ENCODE results near the gene NT5DC3.

Gene NT5DC3

DNA sequence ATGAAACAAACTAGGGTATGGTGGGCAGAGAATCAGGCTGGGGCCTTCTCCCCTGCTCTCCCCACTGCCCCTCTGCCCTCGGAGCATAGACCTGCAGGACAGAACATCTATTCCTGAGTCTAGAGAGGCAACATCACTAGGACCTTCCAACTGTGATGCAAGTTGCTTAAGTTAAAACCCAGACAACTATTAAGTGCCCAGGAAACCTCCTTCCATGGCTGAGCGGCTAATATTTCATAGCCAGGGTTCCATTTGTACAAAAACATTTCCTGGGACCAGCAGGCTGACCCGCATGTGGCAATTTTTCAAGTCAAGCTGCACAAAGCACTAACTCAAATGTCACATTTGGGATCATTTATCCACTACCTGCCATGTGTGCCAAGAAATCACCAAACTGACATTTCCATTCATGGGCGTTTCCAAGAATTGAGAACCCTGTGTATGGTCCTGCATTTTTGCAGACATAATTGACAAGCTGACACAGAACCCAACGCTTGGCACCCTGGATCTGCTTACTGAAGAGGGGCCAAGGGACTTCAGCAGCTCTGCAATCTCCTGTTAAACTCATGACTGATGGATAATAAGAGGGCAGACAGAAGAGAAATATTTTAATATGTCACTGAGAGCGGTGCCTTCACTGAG, 32.7 kb downstream of the NT5DC3 start:
- no peak for DNase-seq

DNA sequence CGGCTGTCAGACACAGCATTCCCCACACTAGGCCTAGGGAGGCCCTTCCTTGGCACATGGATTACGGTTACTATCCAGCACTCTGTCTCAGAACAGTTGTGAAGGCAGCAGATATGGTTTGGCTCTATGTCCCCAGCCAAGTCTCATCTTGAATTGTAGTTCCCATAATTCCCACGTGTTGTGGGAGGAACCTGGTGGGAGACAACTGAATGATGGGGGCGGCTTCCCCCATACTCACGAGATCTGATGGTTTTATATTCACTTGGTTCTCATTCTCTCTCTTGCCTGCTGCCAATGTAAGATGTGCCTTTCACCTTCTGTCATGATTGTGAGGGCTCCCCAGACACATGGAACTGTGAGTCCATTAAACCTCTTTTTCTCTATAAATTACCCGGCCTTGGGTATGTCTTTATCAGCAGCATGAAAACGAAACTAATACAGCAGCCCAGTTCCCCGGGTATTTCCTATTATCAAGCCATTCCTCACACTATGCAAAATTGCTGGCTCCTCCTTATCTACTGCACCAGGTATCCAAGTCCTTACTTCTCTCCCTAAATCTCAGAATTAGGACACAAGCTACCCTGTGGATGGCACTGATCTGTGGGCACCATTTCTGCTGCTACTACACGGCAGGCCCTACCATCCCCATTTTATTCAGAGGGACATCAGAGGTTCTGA, 33.3 kb downstream of the NT5DC3 start:
- DNase-seq, result no peak

DNA sequence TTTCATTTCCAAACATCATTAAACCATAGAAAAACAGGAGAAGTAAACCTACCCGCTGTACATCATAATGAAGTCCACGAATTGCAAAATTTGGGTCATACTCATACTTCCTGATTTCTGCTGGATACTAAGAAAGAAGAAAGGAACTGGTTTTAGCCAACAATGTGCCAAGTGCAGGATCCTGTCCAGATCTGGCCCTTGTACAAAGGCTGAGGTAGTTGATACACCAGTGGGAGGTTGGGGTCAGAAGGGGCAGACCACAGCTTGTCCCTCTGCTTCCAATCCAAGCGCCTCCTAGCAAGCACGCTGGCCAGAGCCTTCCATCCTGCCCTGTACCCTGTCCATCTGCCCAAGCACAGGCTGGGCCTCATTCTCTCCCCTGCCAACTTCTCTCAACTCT, 34.2 kb downstream of the NT5DC3 start:
- no peak for DNase-seq

DNA sequence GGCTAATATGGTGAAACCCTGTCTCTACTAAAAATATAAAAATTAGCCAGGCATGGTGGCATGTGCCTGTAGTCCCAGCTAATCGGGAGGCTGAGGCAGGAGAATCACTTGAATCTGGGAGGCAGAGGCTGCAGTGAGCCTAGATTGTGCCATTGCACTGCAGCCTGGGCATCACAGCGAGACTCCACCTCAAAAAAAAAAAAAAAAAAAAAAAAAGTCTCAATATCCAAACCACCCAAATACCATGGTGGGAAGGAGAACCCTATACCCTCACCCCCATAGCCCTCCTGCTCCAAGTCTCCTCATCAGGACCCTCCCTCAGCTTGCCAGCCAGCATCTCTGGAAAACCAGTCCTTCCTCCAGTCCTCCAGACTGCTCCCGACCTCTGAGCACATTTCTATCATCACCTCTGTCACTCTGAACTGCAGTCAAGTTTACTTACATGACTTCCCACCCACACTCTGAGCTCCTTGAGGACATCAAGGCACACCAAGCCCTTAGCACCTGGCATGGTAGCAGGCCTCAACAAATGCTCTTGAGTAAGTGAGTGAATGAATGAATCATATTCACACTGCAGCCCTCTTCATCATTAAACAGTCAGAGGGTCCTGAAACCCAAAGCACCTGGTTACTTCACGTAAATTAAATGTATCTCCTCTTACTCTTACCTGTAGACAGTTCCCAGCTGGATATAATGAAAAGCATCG, 35.2 kb downstream of the NT5DC3 start:
- DNase-seq, result no peak

DNA sequence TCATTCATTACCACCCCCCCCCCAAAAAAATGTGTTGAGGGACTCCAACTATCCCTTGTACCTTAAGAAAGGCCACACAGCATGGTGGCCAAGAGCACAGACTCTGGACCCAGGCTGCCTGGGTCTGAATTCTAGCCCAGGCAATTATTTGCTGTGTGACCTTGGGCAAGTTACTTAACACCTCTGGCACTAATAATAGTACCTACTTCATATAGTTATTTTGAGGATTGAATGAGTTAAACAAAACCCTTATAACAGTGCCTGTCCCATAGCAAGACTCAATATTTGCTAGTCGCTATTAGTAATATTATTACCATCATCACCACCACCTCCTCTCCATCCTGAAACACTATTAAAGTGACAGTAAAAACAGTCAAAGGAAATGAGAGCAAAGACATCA, 37.2 kb downstream of the NT5DC3 start:
- DNase-seq, result no peak

DNA sequence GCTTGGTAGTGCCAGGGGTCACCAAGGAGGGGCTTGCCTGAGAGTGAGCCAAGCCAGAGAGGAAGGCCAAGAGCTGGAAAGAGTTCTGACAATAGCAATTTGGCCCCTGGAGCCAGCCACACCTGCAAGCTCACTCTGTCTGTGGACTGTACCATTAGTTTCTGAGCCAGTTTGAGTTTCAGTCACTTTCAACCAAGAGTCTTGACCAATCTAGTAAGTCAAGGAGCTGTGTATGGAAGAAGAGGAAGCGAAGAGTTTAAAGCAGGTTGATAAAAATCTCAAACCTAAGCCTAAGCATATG, 38.5 kb downstream of the NT5DC3 start:
- DNase-seq, result no peak

DNA sequence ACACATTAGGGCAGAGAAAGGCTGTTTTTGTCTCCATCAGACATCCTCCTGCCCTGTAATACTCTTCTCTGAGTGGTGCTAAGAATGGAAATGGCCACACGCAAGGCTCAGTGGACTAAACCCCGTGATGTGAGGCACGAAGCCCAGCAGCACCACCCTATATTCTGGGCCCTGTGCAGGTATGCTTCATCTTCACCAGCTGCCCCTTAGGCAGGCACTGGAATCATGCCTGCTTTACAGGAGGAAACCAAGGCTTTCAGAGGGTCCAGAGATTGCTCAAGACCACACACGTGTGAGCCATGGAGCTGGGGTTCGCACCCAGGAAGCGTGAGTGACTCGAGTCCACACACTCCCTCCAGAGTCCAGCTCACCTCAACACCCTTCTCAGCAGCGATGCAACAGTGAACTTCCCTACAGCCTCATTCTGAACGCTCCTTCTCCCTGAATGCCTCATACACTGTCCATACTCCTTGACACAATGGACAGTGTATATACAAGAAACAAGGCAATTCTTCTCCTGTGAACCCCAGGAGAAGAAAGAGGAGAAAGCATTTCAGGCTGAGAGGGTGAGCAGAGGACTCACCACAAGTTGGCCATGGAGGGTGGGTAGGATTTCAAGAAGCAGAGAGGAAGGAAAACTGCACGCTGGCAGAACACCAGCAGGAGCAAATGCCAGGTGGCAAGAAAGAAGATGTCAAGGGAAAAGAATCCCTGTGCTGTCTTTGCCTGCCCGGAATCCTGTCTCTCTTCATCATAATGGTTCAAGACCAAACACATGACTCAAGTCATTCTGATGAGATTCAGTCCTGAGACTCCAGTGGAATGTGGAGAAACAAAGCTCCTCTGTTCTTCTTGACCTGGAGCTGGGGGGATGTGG, 39.1 kb downstream of the NT5DC3 start:
- DNase-seq, result no peak

DNA sequence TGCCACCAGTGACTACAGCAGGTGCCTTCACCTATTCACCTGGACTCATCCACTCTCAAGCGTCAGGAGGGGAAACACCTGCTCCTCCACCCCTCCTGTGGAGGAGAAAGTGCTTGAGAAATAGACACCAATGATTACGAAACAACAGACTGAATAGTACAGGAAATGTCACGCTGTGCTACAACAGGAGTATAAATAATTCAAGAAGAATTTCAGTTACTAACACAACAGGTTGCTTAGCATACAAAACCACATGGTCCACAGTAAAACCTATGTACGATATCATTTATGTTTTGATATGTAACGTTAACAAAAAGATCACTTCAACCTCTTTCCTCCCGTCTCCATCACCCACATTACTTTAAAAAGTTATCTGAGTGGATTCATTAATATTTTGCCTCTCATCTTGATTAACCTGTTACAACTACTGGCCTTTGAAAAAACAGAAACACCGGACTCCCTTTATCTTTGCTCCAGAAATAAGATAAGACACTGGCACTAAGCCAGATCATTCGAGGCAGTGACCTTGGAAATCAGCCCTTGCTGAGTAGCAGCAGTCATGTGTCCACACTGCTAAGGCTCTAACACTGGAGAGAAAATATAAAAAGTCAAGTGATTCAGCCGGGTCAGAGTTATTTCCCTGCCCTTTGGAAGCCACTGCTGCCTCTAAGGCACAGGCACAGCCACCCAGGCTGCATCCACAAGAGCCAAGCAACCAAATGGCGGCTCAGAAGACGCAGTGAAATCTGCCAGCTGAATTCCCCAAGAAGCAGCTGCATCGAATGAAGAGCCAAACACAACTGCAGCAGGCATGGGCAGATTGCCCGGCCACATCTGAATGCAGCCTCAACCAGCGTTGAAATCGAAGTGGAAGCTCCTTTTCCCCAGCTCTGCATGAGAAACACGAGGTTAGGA, 40.9 kb downstream of the NT5DC3 start:
- peak; percentile 99 for DNase-seq

DNA sequence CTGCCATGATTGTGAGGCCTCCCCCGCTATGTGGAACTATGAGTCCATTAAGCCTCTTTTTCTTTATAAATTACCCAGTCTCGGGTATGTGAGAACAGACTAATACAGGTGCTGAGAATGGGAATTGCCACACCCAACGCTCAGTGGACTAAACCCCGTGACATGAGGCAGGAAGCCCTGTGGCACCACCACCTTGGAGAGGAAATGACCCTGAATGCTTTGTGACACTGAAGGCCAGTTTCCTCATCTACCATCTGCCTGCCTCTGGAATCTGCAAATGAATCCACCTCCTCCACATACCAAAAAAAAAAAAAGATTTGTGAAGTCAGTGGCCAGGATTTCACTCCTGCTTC, 41.6 kb downstream of the NT5DC3 start:
- no peak for DNase-seq

DNA sequence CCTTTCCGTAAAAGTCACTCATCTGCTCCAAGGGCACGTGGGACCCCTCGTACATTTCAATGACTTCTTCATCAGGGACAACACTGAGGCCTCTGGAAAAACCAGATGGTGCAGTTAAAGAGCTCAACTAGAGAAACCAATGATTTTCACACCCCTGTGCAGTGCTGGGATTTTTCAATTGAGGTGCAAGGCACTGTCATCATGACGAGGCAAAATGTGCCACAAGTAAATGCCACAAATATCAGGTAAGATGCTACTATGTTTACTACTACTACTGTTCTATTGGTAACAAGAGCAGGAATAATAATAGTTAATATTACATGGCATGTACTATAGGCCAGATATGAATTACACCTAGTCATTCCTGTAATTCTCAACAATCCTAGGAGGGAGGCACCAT, 42.4 kb downstream of the NT5DC3 start:
- DNase-seq, result no peak

DNA sequence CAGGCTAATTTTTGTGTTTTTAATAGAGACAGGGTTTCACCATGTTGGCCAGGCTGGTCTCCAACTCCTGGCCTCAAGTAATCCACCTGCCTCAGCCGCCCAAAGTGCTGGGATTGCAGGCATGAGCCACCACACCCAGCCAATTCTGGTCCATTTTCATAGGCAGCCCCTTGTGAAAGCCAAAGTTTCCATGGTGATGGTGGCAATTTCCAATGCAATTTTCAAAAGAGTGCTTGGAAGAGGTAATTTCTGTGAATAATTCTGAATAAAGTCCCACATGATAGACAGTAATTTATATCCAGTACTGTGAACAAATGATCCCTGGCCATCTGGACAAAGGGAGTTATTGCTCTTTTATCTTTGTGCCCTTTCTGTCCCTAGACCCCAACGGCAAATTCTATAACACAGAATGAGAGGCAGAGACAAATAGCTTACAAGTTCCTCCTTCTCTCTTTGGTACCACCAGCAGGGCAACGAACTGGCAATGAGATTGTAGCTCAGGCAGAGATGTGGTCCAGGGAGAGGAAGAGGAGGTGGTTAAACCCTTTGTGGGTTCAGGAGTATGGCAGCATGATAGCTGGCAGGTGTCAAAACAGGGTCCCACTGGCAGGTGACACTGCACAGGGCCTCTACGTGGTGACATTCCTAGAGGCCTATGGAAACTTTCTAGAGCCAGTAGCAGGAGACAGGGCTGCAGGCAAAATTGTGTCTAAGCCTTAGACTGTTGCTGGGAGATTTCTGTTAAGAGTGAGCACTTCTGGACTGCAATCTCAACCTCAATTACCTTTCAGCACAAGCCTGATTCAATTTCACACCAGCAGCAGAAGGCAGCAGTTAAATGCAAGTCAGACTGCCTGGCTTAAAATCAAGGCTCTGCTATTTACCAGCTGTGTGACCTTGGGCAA, 46.5 kb downstream of the NT5DC3 start:
- DNase-seq, result no peak

DNA sequence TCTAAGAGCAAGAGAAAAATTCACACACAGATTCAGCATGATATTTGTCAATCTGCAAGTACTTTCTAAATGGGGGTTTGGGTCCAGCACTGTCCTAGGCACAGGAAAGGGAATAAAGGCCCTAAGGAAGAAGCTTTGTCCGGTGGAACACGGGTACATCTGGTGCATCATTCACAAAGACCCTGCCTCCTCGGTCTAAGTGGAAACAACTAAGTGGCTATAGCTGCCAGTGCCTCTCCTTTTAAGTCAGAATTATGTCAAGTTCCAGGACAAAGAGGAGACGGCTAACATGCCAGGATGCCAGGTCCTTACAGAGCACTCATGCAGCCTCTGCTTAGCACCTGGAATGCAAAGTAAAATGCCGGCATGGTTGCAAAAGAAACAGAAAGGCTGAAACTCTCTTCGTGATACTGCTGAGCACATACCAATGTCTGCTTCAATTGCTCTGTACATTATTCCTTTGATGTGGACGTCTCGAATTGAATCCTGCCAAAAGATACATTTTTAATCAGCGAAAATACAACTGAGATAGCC, 47.5 kb downstream of the NT5DC3 start:
- DNase-seq, result no peak

DNA sequence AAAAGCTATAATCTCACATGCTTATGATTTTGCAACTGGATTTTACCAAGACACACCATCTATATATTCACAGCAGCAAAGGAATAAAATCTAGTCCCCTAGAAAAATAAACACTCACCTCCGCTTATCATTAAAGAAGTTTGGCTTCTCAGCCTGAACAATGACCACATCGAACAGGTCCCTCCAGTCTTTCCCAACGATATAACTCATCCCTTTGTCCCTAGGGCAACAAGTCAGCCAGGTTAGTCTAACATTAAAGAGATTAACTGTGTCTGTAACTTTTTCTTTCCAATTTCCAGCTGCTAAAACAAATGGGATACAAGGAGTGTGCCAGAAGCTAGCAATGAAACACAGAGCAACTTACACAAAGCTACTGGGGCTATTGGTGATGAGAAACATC, 48.0 kb downstream of the NT5DC3 start:
- DNase-seq, result no peak

DNA sequence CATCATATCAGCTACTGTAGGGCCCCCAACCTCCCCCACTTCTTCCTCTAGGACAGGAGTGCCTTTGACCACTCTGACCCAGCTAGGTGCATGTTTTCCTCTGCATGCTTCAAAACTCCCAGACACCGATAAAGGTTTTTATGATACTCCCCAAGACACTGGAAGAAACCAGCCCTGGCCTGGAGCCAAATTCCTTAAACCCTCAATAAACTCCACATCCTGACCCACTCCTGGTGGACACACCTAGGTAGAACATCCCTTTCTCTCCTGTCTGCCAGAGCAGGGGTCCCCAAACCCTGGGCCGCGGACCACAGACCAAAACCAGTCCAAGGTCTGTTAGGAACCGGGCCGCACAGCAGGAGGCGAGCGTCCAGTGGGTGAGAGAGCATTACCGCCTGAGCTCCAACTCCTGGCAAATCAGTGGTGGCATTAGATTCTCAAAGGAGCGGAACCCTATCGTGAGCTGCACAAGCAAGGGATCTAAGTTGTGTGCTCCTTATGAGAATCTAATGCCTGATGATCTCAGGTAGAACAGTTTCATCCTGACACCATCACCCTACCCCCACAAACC, 49.6 kb downstream of the NT5DC3 start:
- DNase-seq, result no peak

DNA sequence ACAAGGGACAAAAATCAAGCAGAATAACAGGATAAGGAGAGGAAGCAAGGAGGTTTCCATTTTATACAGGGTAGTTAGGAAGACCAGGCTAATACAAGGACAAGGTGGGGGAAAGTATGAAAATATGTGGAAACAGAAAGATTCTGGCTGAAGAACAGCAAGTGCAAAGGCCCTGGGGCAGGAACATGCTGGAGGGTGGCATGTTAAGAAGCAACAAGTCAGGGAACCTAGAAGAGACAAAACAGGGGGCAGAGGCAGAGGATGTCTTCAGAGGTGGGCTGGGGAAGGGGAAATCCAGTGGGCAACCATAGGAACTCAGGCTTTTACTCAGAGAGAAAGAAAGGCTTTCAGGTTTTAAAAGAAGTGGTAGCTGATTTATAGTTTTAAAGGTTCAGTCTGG, 54.8 kb downstream of the NT5DC3 start:
- no peak for DNase-seq

DNA sequence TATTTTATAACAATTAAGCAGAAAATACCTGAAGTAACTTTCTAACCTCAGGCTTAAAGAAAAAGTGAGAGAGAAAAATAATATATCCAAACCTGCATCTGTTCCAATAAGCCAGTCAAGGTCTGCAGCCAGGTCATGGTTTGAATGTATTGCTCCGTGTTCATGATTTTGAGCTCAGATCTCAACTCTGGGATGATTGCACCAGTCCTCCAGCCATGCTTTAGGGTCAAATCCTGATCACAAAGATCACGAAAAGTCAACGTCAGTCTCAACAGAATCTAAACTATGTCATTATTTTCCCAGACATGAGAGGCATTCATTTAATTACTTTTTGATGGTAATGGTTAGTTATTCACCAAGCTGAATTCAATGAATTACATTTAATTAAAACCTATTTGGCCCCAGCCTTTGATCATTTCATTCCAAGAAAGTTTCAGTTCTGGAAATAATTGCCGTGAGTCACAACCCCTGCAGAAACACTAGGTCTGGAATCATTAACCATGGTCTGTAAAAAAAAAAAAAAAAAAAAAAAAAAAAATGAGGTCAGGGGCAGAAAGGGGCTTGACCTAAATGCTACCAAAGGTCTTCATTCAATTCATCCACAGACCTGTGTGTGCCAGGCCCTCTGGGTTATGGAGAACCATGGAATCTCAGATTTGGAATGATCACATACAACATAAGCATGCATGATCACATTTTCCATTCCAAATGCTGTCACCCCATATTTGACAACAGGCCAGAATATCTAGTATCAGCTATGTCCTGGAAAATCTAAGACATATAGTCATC, 55.6 kb downstream of the NT5DC3 start:
- no peak for DNase-seq

DNA sequence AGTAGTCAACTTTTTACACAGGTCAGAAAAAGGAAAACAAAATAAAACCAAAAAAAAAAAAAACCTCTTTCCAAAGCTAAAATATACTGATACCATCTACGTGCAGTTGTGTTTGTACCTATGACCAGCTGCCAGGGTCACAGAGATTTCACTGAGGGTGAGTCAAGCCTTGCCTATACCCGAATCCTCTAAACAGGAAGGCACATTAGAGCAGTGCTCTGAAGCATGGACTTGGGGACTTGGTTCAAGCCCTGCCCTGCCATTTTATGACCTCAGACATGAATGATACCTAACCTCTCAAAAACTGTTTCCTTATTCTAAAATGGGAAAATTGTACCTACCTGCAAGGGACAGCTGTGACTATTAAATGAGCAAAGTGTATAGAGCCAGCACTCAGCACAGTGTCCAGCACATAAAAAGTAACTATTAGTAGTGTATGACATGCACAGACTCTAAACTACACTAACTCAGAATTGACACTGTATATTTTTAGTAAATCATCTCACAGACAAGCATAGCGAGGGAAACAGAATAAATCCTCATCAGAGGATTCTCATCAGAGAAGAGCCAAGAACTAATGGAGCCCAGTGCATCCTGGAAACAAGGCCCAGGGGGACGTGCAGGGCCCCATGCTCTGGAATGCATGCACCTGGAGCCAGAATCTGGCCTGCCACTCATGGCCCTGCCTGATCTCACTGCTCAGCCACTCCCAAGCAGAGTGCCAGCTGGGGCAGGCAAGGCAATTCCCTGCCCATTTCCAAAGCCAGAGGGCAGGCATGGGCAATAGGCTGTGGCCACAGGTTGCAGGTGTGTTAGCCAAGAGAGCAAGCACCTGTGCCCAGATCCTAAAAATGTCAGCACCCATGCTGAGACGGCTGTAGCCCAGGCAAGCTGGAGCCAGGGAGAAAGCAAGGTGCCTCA, 57.0 kb downstream of the NT5DC3 start:
- DNase-seq, result no peak

DNA sequence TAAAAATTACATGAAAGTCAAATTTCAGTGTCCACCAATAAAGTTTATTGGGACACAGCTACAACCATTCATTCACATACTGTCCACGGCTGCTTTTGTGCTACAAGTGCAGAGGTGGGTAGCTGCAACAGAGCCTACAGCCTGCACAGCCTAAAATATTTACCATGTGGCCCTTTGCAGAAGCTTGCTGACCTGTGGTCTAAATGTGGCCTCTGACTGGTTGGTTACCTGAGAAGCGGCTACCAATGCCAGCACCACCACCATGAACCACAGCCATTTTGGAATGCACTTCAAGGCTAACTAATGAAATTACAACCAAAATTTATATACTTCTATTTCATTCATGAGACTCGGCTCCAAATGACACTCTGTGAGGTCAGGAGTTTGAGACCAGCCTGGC, 58.6 kb downstream of the NT5DC3 start:
- no peak for DNase-seq

DNA sequence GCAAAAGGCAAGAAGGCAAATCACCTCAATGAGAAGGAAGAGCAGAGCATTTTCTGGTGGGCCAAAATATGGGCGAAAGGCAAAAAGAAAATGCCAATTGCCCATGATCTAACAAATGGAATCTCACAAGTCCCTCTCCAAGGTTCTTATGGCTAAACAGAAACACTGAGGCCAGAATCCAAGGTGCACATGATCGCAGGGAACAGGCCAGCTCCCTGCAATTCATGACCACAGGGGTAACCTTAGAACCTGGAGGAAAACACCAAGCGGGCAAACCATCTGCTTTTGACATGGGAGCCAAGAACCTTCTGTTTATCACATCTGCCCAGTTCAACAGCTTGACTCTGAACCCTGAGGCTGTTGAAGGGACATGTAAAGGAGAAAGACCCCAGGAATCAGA, 60.0 kb downstream of the NT5DC3 start:
- no peak for DNase-seq
